ENCODE data around the gene CASQ1. TPM values are rescaled to one million over a fixed set of nuclear protein-coding genes. Genes with fewer than 3 reads are reported as not detected.

The CASQ1 gene
- polyA plus RNA-seq, 1 donor from 2014 or later: not detected

DNA sequence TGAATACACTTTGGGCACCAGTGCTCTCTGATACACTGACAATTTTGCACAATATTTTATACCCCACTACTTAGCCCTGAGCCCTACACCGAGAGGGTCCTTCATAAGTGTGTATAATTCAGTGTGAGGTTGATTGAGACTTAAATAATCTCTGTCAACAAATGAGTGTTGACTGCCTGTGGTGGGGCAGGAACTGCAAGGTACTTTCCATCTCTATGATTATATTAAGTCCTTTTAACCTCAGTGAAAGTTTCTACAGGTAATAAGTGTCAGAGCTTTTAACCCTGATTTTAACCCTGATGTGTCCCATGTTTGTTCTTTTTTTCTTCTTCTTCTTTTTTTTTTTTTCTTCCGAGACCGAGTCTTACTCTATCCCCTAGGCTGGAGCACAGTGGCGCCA lies 5.8 kb downstream of the CASQ1 start:
- no peaks in the 10 kb centered on the region for H3K9me3 ChIP-seq (ENCODE audit: low read length)
- H3K79me2 ChIP-seq (replicated peaks; ENCODE audit: insufficient read depth, low read length): no peaks in the 10 kb centered on the region
- H3K4me3 ChIP-seq (ENCODE audit: low read length): no peak overlapping the region
- H3K36me3 ChIP-seq (ENCODE audit: insufficient read depth, low read length): no peaks in the 10 kb centered on the region
- TF ChIP-seq SMC3 (conservative IDR thresholded peaks at IDR 0.05; ENCODE audit: poor library complexity) (no peak), EP300 (conservative IDR thresholded peaks at IDR 0.05; ENCODE audit: poor library complexity, severe bottlenecking) (no peak), TAF1 (IDR thresholded peaks at IDR 0.05; ENCODE audit: low read depth) (no peak), EZH2 (IDR thresholded peaks at IDR 0.05; ENCODE audit: borderline replicate concordance, insufficient read depth, low read length, poor library complexity, severe bottlenecking) (no peak), POLR2AphosphoS5 (IDR thresholded peaks at IDR 0.05) (no peak), RAD21 (conservative IDR thresholded peaks at IDR 0.05) (no peak), MXI1 (conservative IDR thresholded peaks at IDR 0.05; ENCODE audit: poor library complexity, severe bottlenecking) (no peak)
- TF ChIP-seq, protein P1, sequence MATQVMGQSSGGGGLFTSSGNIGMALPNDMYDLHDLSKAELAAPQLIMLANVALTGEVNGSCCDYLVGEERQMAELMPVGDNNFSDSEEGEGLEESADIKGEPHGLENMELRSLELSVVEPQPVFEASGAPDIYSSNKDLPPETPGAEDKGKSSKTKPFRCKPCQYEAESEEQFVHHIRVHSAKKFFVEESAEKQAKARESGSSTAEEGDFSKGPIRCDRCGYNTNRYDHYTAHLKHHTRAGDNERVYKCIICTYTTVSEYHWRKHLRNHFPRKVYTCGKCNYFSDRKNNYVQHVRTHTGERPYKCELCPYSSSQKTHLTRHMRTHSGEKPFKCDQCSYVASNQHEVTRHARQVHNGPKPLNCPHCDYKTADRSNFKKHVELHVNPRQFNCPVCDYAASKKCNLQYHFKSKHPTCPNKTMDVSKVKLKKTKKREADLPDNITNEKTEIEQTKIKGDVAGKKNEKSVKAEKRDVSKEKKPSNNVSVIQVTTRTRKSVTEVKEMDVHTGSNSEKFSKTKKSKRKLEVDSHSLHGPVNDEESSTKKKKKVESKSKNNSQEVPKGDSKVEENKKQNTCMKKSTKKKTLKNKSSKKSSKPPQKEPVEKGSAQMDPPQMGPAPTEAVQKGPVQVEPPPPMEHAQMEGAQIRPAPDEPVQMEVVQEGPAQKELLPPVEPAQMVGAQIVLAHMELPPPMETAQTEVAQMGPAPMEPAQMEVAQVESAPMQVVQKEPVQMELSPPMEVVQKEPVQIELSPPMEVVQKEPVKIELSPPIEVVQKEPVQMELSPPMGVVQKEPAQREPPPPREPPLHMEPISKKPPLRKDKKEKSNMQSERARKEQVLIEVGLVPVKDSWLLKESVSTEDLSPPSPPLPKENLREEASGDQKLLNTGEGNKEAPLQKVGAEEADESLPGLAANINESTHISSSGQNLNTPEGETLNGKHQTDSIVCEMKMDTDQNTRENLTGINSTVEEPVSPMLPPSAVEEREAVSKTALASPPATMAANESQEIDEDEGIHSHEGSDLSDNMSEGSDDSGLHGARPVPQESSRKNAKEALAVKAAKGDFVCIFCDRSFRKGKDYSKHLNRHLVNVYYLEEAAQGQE (IDR thresholded peaks at IDR 0.05; ENCODE audit: borderline replicate concordance): no peak
- TF ChIP-seq, protein P2, sequence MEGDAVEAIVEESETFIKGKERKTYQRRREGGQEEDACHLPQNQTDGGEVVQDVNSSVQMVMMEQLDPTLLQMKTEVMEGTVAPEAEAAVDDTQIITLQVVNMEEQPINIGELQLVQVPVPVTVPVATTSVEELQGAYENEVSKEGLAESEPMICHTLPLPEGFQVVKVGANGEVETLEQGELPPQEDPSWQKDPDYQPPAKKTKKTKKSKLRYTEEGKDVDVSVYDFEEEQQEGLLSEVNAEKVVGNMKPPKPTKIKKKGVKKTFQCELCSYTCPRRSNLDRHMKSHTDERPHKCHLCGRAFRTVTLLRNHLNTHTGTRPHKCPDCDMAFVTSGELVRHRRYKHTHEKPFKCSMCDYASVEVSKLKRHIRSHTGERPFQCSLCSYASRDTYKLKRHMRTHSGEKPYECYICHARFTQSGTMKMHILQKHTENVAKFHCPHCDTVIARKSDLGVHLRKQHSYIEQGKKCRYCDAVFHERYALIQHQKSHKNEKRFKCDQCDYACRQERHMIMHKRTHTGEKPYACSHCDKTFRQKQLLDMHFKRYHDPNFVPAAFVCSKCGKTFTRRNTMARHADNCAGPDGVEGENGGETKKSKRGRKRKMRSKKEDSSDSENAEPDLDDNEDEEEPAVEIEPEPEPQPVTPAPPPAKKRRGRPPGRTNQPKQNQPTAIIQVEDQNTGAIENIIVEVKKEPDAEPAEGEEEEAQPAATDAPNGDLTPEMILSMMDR (IDR thresholded peaks at IDR 0.05; ENCODE audit: poor library complexity, severe bottlenecking): no peak
- no peak overlapping the region for H3K4me2 ChIP-seq (ENCODE audit: low read length)
- no peak overlapping the region for H3K27ac ChIP-seq (ENCODE audit: low read length)
- H3F3A ChIP-seq (ENCODE audit: insufficient read depth, low read length, poor library complexity, severe bottlenecking): no peaks in the 10 kb centered on the region
- H3K9me2 ChIP-seq (ENCODE audit: insufficient read depth, low read length): no peaks in the 10 kb centered on the region
- no peak overlapping the region for H3K9ac ChIP-seq (ENCODE audit: low read length)
- no peaks in the 10 kb centered on the region for H4K20me1 ChIP-seq (ENCODE audit: insufficient read depth)
- H3K27me3 ChIP-seq (ENCODE audit: insufficient read depth, low read depth, low read length): no peaks in the 10 kb centered on the region
- H2AFZ ChIP-seq (ENCODE audit: low read depth, low read length): no peak overlapping the region

GRCh38 chr1:160197231-160197630 lies 6.9 kb downstream of the CASQ1 start:
- Histone ChIP-seq H3K9ac (ENCODE audit: low read length) (no peak overlapping the region), H3K4me2 (ENCODE audit: low read length) (no peak overlapping the region), H3K9me2 (ENCODE audit: insufficient read depth, low read length) (no peaks in the 10 kb centered on the region), H3F3A (ENCODE audit: insufficient read depth, low read length, poor library complexity, severe bottlenecking) (no peaks in the 10 kb centered on the region), H3K79me2 (replicated peaks; ENCODE audit: insufficient read depth, low read length) (no peaks in the 10 kb centered on the region), H3K27me3 (ENCODE audit: insufficient read depth, low read depth, low read length) (no peaks in the 10 kb centered on the region), H3K36me3 (ENCODE audit: insufficient read depth, low read length) (no peaks in the 10 kb centered on the region), H3K9me3 (ENCODE audit: low read length) (no peaks in the 10 kb centered on the region), H3K27ac (ENCODE audit: low read length) (no peak overlapping the region), H2AFZ (ENCODE audit: low read depth, low read length) (no peak overlapping the region), H3K4me3 (ENCODE audit: low read length) (no peak overlapping the region), H4K20me1 (ENCODE audit: insufficient read depth) (no peaks in the 10 kb centered on the region)
- TF ChIP-seq, protein P2 (IDR thresholded peaks at IDR 0.05; ENCODE audit: poor library complexity, severe bottlenecking): no peak
- TF ChIP-seq TAF1 (IDR thresholded peaks at IDR 0.05; ENCODE audit: low read depth): no peak
- TF ChIP-seq EP300 (conservative IDR thresholded peaks at IDR 0.05; ENCODE audit: poor library complexity, severe bottlenecking): no peak
- TF ChIP-seq MXI1 (conservative IDR thresholded peaks at IDR 0.05; ENCODE audit: poor library complexity, severe bottlenecking): no peak
- no peak for TF ChIP-seq SMC3 (conservative IDR thresholded peaks at IDR 0.05; ENCODE audit: poor library complexity)
- no peak for TF ChIP-seq EZH2 (IDR thresholded peaks at IDR 0.05; ENCODE audit: borderline replicate concordance, insufficient read depth, low read length, poor library complexity, severe bottlenecking)
- no peak for TF ChIP-seq POLR2AphosphoS5 (IDR thresholded peaks at IDR 0.05)
- no peak for TF ChIP-seq RAD21 (conservative IDR thresholded peaks at IDR 0.05)
- TF ChIP-seq, protein P1 (IDR thresholded peaks at IDR 0.05; ENCODE audit: borderline replicate concordance): no peak
